ENCODE measurements around the gene SPTBN5.

Gene SPTBN5

DNA sequence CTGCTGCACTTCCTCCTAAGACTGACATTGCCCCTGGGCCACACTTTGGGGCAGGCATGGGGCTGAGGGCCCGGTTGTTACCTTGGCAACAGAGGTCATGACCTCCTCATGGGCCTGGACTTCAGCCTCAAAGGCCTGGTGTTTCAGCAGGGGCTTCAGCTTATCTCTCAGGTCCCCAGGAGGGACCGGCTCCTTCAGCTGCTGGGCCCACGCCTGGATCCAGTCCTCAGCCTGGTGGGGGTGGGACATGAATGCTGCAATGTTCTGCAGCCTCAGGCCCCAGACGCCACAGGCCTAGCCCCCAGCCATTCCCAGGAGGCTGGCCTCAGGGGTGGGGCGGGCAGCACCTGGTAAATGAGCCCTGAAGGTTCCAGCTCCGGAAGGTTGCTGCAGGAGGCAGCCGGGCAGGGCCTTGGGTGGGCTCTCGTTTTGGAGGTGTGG, 27.6 kb downstream of the SPTBN5 start:
- DNase-seq (ENCODE audit: low read depth in 2 of 2) = no peak

DNA sequence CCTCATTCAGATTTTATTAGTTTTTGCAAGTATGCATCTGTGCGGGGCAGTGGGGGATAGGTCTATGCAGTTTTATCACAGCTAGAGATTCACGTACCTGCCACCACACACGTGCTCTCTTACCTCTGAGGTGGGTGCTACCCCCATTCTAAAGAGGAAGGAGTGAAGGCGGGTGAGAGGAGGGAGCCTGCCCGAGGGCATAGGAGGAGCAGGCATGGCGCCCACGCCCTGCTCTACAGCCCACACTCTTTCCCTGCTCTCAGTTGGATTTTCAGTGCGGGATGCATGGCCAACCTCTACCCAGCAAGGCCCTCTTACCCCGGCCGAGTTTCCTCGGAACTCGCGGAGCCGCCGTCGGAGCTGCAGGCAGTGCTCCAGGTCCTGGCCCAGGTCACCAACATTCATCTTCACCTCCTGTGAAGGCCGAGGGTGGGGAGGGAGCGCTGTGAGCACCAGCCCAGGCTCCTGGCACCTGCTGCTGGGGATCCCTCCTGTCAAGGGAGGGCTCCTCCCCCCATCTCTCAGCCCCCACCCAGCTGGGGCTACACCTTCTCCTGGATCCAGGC, 28.3 kb downstream of the SPTBN5 start:
- no peak for DNase-seq (ENCODE audit: low read depth in 2 of 2)

DNA sequence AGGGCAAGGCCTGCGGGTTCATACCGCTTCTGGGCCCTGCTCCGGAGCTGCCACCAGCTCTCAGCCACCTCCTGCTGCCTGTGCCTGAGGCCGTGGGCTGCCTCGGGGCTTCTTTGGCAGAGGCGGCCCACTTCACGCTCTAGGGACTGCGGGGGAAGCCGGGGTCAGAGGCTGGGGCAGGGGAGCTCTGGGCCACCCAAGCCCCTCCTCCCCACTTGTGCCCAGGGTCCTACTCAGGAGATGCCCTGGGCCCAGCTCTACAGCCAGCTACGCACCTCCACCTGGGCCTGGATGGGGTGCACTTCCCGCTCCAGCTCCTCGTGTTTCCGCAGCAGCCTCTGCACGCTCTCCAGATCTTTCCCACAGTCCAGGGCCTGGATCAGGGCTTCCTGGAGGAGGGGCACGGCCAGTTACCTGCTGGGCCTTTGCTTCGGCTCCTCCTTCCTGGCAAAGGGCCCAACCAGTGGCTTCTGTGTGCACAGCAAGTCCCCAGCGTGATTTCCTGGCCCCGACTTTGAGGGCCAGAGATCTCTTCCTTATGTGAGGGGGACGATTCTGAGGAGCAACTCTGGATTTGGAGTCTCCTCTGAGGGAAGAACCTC, 31.2 kb downstream of the SPTBN5 start:
- no peak for DNase-seq (ENCODE audit: low read depth in 2 of 2)

DNA sequence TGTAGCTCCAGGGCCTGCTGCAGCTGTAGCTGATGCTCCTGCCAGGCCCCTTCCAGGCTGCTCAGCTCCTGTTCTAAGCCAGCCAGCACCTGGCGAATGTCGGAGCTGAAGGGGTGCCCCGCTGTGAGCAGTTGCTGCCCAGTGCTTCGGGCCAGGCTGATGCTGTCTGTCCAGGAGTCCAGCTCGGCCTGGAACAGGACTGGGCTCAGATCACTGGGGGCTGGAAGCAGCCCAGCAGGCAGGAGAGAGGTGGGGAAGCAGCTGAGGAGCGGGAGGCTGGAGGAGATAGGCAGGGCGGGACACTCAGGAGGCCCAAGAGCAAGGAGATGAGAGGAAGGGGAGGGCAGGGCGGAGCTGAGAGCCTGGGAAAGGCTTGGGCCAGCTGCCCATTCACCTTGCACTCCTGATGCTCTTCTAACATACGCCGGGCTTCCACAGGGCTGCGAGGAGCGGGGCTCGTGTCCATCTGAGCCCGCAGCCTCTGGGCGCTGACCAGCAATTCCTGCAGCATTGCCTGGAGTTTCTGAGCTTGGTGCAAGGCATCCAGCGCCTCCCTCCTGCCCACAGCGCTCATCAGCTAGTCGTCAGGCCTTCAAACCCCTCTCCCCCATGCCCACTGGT, 32.0 kb downstream of the SPTBN5 start:
- DNase-seq (ENCODE audit: low read depth in 2 of 2) = no peak

DNA sequence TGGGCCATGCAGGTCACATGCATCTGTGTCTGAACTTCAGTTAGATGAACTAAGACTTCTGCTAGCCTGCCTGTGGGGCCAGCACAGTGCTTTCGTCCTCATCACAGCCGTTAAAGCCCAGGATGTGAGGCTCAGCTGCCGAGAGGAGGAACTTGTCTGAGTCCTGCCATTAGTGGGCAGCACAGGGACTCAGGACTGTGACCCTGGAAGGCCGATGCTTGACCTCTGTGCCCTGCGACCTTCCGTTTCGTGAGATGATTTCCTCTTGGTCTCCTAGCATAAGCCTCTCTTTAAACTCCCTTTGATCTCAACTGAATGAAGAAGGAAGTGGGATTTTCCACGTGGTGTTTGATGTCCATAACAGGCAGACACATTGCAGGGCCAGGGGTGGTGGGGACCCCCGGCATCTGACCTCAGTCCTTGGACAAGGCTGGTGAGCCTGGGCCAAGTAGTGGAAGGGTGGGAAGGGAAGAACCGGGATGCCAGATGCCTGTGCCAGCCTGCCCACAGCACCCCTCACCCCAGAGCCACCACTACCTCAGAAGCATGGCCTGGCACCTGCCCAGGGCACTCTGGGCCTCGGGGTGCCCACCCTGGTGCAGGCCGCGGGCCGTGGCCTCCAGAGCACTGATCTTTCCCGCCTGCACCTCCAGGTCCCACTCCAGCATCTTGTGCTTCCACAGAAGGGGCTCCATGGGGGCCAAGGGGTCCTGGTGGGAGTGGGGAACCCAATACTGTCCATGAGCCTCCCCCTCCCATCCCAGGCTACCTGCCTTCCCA, 33.6 kb downstream of the SPTBN5 start:
- DNase-seq (ENCODE audit: low read depth in 2 of 2) = no peak

DNA sequence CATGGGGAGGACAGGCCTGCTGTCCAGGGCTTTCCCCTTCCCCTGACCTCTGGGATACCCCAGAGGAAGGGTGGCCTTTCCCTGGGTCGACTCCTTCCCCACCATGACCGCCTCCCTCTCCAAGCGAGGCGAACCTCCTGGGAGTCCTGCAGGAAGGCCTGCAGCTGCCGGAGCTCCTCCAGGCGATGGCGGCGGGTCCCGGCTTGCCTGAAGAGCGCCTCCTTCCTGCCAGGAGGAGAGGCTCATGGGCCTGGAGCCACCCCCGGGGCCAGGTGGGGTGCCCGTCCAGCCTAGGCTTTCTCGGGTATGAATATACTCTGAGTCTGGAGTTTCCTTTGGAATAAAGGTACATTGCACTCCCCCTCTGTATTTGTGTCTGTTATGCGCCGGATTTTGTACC, 35.1 kb downstream of the SPTBN5 start:
- DNase-seq (ENCODE audit: low read depth in 2 of 2) = no peak

DNA sequence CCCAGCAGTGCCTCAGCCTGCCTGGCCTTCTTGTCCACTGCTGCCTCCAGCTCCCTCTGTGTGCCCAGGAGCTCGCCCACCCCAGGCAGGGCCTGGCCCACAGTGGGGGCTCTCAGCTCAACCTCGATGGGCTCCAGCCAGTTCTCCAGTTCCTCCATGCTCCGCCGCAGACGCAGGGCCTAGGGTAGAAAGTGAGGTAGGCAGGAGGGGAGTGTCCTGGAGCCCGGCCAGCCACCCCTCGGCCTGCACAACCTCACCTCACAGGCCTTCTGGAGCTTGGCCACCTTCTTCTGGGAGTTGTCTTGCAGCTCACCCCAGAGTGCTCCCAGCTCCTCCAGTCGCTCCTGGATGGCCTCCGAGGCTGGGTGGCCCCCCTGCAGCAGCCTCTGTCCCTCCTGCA, 36.5 kb downstream of the SPTBN5 start:
- DNase-seq (ENCODE audit: low read depth in 2 of 2) = no peak

DNA sequence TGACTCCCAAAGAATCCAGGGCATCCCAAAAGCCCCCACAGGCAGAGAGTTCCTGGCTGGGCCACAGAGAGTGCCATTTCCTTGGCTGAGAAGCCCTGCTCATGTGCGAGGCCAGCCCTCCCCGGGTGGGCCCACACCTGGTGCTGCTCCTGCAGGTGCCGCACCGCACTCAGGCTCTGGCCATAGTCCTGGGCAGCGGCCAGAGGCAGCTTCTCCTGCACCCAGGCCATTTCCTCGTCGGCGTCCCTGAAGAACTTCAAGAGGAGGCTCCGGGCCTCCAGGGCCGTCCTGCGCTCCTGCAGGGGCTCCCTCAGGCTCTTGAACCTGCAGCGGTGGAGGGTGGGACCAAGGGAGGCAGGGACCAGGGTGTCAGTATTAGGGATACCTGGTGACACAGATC, 37.1 kb downstream of the SPTBN5 start:
- no peak for DNase-seq (ENCODE audit: low read depth in 2 of 2)

DNA sequence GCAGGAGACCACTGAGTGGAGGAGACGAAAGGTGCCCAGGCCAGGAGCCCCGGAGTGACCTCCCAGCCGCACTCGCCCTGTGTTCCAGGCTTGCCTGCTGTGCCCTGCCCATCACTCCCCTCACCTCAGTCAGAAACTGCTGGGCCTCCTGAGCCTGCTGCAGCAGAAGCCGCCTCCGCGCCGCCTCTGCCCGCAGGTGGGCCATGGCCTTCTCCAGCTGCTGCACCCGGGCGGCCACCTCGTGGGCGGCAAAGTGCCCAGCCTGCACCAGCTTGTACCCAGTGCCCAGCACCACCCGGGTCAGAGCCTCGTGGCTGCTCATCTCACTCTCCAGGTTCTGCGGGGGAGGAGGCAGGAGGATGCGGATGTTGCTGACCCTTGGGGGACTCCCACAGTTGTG, 37.6 kb downstream of the SPTBN5 start:
- DNase-seq (ENCODE audit: low read depth in 2 of 2) = no peak

DNA sequence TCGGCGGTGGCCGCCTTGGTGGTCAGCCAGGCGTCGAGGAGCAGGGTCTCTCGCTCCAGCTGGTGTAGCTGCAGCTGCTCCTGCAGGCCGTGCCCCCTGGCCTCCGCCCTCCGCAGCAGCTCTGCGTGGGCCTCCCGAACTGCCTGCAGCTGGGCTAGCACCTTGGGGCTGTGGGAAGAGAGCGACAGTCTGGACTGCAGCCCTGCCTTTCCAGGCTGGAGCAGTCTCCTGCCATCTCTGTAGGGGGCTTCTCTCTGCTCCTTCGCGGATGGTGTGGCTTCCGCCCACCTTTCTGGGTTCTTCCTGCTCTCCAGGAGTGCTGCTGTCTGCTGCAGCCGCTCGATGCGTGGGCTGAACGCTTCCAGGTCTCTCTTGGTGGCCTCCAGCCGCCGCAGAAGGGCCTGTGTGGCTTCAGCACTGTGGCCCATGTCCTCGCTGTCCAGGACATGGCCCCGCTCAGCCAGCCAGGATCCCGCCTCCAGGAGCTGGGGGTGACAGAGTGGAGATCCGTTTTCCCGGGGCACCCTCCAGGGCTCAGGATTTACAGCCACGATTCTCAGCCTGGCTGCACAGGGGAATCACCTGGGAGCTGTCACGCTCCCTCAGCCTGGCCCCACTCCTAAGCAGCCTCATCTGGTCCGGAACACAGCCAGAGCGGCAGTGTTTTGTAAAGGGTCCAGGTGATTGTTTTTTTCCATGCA, 38.4 kb downstream of the SPTBN5 start:
- no peak for DNase-seq (ENCODE audit: low read depth in 2 of 2)

DNA sequence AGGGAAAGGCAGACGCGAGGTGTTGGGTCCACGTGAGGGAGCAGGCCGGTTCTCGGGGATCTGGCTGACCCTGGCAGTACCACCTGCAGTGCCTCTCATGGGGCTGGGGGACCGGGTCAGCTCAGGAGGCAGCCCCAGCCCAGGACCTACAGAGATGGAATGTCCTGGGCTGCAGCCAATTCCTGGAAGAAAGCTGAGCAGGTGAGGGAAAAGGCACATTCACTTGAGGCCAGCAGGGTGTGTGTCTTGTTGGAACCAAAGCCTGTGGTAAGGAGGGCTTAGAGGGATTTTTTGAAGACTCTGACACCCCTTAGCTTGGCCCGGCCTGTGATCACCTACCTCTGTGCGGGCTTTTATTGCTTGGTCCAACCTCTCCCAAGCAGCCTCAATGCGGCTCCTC, 39.4 kb downstream of the SPTBN5 start:
- DNase-seq (ENCODE audit: low read depth in 2 of 2) = no peak

DNA sequence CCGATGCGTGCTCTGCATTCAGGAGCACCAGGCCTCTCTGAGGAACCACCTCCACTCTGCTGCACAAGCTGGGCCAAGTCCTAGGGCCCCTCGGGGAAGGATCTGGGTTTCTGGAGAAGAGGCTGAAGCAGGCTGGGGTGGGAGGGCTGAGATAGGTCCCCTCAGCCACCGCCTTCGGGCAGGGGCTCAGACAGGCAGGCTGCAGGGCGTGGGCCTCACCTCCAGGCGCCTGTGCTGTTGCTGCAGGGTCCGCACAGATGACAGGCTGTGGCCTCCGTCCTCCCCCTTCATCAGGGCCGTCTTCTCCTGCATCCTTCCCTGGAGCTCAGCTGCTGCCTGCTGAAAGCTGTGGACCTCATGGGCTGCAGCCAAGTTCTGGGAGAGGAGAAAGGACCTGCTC, 40.0 kb downstream of the SPTBN5 start:
- DNase-seq (ENCODE audit: low read depth in 2 of 2) = no peak

DNA sequence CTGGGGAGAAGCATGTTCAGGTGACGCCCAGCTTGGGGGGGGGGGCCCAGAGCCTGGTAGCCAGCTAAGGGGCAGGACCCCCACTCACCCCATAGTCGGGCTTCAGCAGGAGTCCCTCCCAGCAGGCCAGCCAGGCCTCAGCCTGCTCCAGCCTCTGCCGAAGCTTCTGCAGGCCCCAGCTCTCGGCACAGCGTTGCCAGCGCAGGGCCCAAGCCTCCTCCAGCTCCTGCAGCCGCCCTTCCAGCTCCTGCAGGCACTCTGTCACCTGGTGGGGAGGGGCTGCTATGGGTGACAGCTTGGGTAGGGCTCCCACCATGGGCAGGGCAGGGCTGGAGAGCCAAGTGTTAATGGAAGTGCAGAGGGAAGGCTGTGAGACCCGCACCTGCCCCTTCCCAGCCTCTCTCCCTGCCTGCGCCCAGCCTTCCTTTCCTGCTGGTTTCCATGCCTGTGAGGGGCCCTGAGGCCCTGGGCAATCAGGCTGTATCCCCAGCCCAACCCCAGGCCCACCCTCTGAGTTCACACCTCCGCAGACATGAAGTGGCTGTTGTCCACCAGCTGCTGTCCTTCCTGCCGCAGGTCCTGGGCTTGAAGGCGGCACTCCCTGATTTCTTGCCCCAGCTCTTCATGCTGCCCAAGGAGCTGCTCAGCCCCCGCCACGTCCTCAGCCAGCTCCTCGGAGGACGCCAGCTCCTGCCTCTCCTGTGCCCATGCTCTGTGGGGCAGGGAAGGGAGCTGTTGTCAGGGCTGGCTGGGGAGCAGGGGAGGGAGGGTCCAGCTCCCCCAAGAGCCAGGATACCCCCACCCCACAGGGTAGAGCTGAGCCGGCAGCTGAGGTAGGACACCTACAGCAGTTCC, 40.9 kb downstream of the SPTBN5 start:
- no peak for DNase-seq (ENCODE audit: low read depth in 2 of 2)

DNA sequence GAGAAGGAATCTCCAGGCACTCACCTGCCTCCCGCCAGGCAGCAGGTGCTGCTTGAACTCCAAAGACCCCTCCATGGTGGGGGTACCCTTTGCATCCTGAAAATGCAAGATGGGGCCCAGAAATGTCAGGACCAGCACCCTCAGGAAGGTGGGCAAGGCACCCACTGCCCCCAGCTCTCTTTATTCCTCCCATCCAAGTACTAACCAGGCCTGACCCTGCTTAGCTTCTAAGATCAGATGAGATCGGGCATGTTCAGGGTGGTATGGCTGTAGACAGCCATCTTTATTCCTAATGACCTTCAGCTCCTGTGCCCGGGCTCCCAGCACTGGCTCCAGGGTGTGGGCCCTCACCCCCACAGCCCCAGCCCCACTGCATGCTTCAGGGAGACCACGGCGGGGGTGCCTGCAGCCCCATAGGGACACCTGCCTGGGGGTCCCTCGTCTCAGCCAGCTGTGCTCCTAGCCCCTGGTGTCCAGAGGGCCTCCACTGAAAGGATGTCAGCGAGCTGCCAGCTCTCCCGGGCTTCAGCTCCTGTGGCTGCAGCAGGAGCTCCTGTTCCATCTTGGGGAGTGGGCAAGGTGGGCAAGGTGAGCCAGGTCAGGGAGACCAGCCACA, 42.0 kb downstream of the SPTBN5 start:
- no peak for DNase-seq (ENCODE audit: low read depth in 2 of 2)

DNA sequence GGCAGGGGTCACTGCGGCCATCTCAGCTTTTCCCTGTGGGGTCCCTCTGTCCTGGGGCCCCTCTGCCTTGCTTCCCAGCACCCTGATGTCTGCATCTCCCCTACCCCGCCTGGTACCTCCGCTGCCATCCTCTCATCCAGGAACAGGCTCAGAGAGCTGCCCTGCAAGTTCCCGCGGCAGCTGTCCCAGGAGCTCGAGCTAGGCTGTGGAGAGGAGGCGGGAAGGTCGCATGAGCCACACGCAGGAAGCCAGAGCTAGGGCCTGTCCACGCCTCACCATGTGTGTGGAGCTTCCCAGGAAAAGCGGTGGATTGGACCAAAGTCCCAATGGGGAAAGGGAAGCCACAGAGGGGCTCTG, 42.7 kb downstream of the SPTBN5 start:
- no peak for DNase-seq (ENCODE audit: low read depth in 2 of 2)

DNA sequence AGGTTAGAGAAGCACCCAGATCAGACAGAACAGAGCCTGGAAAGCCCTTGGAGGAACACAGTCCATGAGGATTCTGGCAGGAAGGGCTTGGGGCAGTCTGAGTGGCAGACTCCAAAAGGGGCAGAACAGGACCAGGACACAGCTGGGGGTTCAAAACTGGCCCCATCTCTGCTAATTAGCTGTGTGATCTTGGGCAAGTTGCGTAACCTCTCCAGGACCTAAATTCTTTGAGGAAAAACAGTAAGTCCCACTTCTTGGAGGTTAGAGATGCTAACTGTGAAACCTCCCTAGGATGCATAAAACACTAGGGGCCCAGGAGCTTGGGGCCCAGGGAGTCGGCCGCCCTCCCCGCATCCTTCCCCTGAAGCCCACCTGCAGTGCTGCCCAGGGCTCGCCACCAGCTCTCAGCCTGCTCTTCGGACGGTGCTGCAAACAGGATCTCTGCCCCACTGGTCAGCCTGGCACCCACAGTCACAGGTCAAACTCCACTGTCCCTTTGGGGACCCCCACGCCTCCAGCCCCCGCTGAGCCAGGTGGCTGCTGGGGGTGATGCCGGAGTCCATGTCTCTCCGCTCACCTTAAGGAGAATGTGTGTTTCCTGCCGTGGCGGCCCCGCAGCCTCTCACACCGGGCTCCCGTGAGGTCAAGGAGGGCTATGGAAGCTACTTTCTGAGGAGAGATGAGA, 43.2 kb downstream of the SPTBN5 start:
- no peak for DNase-seq (ENCODE audit: low read depth in 2 of 2)

DNA sequence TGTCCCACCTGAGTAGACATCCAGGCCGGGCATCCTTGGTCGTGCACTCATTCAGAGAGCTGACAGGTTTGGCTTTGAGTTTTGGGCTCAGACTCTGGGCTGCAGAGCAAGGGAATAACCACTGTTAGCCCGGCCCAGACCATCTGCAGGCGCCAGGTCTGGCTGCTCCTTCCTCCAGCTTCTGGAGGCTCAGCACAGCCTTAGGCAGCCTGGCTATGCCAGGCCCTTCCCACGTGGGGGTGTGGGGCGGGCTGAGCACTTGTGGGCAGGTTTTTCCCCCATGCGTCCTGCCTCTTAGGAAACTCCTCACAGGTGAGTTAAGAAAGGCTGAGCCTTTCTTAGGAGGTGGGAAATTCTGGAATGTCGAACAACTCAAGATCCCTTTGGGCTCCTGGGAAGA, 44.0 kb downstream of the SPTBN5 start:
- DNase-seq (ENCODE audit: low read depth in 2 of 2) = no peak

DNA sequence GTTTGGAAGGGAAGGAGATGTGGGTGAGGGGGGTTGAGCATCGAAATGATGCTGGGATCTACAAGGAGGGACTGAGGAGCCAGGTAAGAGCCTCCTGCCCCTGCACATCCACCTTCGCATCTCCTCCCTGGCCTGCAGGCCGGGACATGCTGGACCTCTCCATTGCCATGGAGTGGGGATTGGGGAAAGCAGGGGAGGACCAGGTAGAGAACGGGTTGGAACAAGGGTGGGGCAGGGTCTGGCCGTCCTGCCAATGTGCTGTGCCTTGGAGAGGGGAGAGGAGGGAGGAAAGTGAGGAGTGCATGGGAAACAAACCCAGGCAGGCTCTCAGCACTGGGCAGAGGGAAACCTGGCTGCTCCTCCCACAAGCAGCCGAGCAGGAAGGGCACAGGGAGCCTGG, 44.6 kb downstream of the SPTBN5 start:
- DNase-seq (ENCODE audit: low read depth in 2 of 2) = no peak

DNA sequence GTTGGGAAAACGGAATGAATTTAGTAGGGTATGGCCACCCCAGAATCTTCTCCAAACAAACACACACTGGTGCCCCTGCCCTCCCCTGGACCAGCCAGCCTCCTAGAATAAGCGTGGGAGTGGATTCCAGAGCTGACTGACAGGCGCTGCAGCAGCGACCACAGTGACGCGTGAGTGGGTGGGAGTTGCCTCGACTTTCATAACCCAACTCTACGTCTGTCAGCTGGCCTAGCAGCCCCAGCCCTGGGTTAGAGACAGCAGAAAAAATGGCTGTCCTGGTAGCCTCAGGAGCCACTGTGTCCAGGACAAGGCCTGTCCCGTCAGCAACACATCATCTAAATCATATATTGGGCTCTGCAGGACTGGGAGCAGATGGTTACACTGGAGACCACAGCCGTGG, 45.2 kb downstream of the SPTBN5 start:
- peak in 1 of 2 donors; percentile 11 for DNase-seq (ENCODE audit: low read depth in 2 of 2)

DNA sequence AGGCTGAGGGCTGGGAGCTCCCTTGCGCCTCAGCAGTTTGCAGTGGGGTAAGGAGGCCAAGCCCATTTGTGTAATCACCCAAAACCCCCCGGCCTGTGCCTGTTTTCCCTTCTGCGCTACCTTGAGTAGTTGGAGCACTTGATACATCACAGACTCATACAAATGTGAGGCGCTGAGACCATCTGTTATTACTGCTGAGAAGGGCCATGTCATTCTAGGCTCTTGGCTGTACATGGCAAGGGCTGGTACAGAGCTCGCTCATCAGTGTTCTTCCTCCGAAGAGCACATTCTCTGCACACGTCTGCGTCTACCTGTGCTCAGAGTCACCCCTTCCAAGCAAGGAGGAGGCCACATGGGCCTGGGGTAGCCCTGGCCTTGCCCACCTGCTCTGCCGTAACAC, 45.9 kb downstream of the SPTBN5 start:
- DNase-seq (ENCODE audit: low read depth in 2 of 2) = no peak
